ENCODE measurements around the gene SLC25A18.

The SLC25A18 gene

GRCh38 chr22:17637490-17638181 is 74.3 kb downstream of the SLC25A18 start:
- Histone ChIP-seq H3K4me3 (replicated peaks; ENCODE audit: low read depth, low read length) (peak overlapping the region; percentile 94), H3K36me3 (ENCODE audit: control insufficient read depth, insufficient read depth, low read length) (no peaks in the 10 kb centered on the region), H3K27me3 (replicated peaks; ENCODE audit: control insufficient read depth, insufficient read depth, low read length) (no peaks in the 10 kb centered on the region)
- no peak for DNase-seq (ENCODE audit: extremely low read depth, insufficient read length)
- no peak for TF ChIP-seq CTCF (IDR thresholded peaks at IDR 0.05; ENCODE audit: insufficient read depth, low read length, poor library complexity, severe bottlenecking)

- DNase-seq (ENCODE audit: extremely low read depth, insufficient read length) = no peak
- Histone ChIP-seq H3K27me3 (replicated peaks; ENCODE audit: control insufficient read depth, insufficient read depth, low read length) (no peaks in the 10 kb centered on the region), H3K4me3 (replicated peaks; ENCODE audit: low read depth, low read length) (peak overlapping the region; percentile 94), H3K36me3 (ENCODE audit: control insufficient read depth, insufficient read depth, low read length) (no peaks in the 10 kb centered on the region)
- TF ChIP-seq CTCF (IDR thresholded peaks at IDR 0.05; ENCODE audit: insufficient read depth, low read length, poor library complexity, severe bottlenecking) = no peak
Observed at GRCh38 chr22:17638182-17638431, 74.8 kb downstream of the SLC25A18 start.

DNA sequence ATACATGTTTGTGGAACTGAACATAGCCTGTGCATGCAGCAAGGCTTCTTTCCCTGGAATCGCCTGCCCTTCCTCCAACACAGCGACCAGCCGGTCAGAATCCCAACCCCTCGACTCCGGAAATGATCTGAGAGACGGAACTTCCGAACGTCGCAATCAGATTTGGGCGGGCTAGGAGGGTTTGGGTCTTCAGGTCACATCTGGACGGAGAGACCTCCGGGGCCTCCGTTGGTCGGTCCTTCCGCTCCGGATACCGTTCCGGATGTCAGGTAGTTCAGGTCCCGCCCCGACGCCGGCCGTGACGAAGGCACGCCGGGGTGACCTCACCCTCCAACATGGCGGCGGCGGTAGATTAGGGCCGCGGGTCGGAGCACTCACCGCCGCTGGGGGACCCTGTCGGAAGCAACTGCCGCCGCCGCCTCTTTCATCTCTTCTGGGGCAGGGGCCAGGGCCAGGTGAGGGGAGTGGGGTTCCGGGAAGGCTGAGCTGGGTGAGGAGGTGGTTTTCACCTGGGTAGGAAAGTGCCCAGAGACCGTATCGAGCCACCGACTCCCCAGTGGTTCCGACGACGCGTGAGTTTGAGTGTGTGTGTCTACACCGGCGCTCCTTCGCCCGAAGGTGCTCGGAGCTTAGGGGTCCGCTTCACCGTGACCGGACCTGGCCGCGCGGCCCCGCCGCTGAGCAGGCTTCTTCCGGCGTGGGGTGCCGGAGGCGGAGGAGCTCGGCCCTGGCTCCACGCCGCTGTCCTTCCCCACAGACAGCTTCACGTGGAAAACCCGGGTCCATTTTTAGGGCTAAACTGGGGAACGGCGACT is 75.3 kb downstream of the SLC25A18 start, which contains the start of gene BCL2L13:
BCL2L13 (plus strand) TSS at position 326 of the 815 bp plus-strand sequence. CDS start 16,955 bp downstream, outside the sequence.
- Histone ChIP-seq H3K27me3 (replicated peaks; ENCODE audit: control insufficient read depth, insufficient read depth, low read length) (no peaks in the 10 kb centered on the region), H3K4me3 (replicated peaks; ENCODE audit: low read depth, low read length) (peak within 1 kb of the TSS; percentile 94), H3K36me3 (ENCODE audit: control insufficient read depth, insufficient read depth, low read length) (no peaks in the 10 kb centered on the region)
- peak; percentile 93 for DNase-seq (ENCODE audit: extremely low read depth, insufficient read length)
- no peak for TF ChIP-seq CTCF (IDR thresholded peaks at IDR 0.05; ENCODE audit: insufficient read depth, low read length, poor library complexity, severe bottlenecking)

- TF ChIP-seq CTCF (IDR thresholded peaks at IDR 0.05; ENCODE audit: insufficient read depth, low read length, poor library complexity, severe bottlenecking) = no peak
- Histone ChIP-seq H3K4me3 (replicated peaks; ENCODE audit: low read depth, low read length) (peak overlapping the region; percentile 94), H3K27me3 (replicated peaks; ENCODE audit: control insufficient read depth, insufficient read depth, low read length) (no peaks in the 10 kb centered on the region), H3K36me3 (ENCODE audit: control insufficient read depth, insufficient read depth, low read length) (no peaks in the 10 kb centered on the region)
- DNase-seq (ENCODE audit: extremely low read depth, insufficient read length) = peak; percentile 10
Observed at GRCh38 chr22:17639247-17639741, 76.0 kb downstream of the SLC25A18 start.

Data from GM06990 (cell line).